GM18867 (cell line): ENCODE results near the gene EYA3.

Source experiments
- ATAC-seq: cut with Tn5 transposase; IDR thresholded peaks from one replicate; pipeline ENCODE4 v1.9.1; 2021; ENCODE audit warnings: mild to moderate bottlenecking, moderate library complexity; ENCODE audit not compliant: unreplicated experiment

The EYA3 gene

DNA sequence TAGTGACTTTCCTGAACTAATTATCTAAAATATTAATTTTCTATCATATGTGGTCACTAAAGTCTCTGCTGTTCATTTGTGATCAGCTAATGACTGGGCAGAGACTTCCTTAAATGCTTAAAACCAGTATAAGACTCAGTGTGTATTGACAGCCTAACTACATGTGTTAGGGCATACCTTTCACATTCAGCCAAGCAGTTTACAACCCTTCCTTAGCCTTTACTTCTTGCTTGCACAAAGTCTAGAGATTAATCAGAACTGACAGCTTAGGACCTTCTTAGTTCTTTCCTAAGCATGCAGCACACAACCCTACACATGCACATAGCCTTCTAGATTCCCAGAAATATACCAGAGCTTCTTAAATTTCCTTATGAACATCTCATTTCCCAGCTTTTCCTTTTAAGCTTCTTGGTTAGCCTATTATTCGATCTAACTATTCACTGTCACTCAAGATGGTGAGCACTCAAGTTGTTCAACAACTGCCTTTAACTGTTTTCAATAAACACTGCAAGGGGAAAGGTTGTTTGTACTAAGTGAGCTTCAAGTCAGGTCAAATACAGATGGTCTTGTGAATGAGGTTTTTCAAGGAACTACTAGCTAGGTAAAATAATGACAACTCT lies 13.4 kb downstream of the EYA3 start:
- ATAC-seq, result no peak

DNA sequence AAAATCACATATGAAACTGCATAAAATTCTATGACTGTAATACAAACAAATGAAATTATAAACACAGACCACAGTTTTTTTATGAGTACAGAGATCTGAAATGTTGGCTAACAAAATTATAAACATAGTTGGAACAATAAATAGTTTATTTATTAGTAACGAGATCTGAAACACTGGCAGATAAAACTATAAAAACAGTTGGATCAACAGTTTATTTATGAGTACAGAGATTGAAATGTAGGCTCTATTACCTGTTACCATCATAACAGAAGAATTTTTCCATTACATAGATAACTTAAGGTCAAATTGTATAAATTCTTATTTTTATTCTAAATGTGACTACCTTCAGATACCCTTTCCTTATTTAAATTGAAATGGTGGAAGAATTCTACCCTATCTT lies 14.5 kb downstream of the EYA3 start:
- no peak for ATAC-seq

- ATAC-seq, result no peak
These were observed 16.6 kb downstream of the EYA3 start for GRCh38 chr1:28071813-28072212.

- no peak for ATAC-seq
These were observed 17.5 kb downstream of the EYA3 start for GRCh38 chr1:28070725-28071593.

DNA sequence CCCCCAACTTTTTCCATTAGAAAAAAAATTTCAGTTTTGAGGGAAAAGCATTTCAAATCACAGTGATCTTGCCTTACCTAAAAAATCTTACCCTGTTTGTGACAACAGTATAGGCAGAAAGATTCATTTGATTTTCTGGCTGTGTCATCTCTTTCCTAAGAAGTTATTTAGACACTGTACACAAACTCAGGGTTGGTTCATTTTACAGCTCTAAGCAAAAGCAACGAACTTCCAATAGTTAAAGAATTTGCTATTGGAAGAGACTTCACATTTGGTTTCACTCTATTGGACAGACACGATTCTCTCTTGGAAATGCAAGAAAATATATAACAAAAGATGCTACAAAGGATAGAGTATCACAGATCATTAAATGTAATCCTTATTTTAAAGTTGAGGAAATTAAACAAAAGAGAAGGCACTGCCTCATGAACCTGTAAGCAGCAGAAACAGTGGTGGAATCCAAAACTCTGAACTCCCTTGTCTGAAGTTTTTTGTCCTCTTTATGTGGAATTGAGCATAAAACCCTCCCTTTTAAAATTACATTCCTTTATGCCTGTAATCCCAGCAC lies 20.8 kb downstream of the EYA3 start:
- no peak for ATAC-seq

GRCh38 chr1:28066393-28067154 lies 21.8 kb downstream of the EYA3 start:
- ATAC-seq, result no peak

- ATAC-seq, result no peak
These were observed 24.3 kb downstream of the EYA3 start for GRCh38 chr1:28064064-28064463.

- ATAC-seq, result no peak
These were observed 25.6 kb downstream of the EYA3 start for GRCh38 chr1:28062806-28063205.

- ATAC-seq, result no peak
These were observed 29.2 kb downstream of the EYA3 start for GRCh38 chr1:28058971-28059878.

DNA sequence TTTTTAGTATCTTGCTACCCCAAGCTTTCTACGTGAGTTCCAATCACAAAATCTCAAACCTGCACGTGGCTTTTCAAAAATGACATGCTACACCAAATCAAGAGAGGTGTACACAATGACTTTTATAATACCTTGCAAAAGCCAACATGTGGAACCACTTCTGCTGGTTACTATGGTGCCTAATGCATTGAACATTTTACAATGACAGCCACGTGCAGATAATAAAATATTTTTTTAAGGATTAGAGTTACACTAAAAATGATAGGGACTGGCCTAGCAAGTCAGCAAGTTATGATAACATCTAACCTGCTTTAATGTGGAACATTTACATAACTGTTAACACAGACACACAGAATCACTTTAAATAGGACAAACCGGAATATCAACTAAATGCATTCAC lies 30.2 kb downstream of the EYA3 start:
- ATAC-seq, result no peak

DNA sequence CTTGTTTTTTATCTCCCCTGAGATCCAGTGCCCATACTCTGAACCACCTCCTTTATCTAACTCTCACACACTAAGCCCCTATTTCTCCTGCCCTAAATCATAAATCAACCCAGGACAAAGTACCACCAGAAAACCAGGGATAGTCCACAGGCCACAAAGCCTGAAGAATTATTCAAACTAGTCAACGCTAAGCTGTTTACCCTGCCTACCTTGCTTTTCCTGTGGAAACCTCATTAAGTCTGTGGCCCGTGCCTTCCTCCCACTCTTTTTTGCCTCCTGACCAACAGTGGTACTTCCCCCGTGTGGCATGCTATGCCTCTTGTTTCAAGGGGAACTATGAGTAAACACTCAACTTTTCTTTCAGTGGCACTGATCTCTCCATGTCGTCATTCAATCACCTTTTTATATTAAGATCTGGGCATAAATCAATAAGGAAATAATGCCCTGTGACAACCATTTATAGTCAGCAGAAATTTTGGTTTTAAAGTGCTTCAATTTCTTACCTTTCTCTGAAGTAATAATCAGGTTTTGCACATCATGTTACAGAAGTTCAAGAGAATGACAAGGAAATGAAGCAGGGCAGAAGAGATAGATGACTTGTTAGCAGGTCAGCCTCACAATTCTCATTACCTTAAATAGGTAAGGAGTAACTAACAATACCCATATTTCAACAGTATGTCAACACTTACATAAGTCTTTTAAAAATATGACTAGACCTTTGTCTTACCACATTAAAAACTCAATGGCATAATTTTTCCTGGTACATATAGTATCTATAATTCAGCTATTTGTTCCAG lies 32.1 kb downstream of the EYA3 start:
- no peak for ATAC-seq

DNA sequence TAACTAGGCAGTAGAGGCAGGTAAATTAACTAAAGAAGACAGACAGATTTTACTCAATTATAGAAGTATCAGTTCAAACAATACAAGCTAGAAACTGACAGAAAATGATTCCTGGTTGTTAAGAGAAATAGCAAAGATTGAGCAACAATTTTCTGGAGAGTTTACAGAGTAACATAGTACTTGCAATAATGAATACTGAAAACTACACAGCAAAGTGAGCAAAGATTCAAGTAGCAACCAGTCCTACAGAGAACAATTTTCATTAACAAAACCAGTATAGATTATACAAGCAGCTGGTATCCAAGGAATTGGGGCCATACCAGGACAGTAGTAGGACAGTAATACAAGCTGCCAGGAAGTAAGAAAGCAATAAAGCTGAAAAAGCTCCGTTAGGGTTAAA lies 37.6 kb downstream of the EYA3 start:
- no peak for ATAC-seq

- ATAC-seq, result no peak
These were observed 41.7 kb downstream of the EYA3 start for GRCh38 chr1:28046716-28047115.

GRCh38 chr1:28045777-28046176 lies 42.6 kb downstream of the EYA3 start:
- no peak for ATAC-seq

DNA sequence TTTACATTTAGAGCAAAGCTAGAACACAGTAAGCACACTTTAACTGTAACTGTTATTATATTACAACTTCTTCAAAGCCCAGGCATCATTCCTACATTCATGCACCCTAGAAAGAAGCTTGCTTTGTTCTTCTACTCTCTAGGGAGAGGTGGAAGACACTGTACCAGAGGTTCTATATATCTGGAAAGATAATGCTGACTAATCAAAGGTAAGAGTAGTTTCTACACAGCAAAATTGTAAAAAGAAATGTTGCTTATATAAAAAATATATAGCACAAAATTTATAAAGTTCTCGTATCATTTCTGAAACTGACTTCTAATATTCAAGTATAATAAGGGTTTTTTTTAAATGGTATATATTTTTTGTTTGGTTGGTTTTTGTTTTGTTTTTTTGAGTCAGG lies 44.0 kb downstream of the EYA3 start:
- ATAC-seq, result no peak

- ATAC-seq, result no peak
These were observed 49.1 kb downstream of the EYA3 start for GRCh38 chr1:28039341-28039740.

DNA sequence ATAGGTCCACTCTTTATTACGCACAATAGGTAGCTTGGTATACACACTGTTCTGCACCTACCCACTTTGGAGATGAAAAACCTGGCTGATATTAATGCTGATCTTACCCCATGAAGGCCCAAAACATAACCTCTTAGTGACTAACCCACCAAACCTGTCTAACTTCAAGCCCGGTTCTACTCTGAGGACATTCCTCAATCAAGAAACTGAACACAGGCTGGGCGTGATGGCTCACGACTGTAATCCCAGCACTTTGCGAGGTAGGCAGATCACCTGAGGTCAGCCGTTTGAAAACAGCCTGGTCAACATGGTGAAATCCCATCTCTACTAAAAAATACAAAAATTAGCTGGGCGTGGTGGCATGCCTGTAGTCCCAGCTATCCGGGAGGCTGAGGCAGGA lies 50.5 kb downstream of the EYA3 start:
- no peak for ATAC-seq

DNA sequence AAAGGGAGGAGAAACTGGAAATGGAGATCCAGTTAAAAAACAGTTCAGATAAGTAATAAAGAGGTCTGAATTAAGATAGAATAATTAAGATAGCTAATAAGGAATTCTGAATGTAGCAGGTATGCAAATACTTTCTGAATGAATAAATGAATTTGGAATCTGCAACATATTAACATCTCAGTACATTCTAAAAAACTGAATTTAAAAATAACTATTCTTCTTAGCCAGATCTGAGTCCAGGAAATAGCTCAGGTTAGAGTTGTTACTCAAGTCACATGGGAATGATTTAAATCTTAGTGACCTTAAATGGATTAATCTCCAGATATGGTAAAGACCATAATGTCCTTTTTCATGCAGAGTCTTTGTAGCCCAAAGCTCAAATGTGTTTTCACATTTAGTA lies 51.2 kb downstream of the EYA3 start:
- no peak for ATAC-seq

DNA sequence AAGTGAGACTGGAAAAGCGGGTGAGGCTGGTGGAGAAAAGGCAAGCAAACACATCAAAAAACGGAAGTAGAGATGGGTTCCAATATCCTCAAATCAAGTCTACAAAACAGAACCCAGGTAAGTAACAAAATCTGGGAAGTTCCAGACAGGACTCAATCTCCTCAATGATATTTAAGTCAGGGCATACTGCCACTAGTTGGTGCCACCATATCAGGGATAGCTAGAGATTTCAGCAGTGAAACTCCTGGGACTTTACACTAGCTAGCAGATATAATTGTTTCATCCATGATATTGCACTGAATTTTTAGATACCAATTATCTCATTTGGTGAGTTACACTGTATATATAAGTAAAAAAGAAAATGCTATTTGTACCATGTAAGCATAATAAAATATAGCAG lies 52.0 kb downstream of the EYA3 start:
- no peak for ATAC-seq

DNA sequence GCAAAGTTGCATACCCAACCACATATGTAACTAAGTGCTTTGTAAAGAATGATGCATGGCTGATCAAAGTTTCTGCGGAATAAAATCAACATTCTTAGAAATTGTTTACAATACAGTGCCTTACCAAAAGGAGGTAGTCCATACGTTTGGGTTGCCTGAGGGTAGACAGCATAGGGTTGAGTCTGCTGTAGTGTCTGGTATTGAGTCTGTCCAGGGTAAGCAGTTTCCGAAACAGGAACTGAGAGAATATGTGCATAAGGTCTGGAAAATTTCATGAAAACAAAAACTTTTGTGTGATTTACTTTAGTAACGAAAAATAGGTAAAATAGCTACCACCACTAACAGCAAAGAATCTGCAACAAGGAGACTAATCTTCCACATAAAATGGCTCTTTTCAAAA lies 53.0 kb downstream of the EYA3 start:
- ATAC-seq, result no peak
